GM19023 (cell line): ENCODE results near the gene PROX1.

ENCODE experiments used
- ATAC-seq: cut with Tn5 transposase; IDR thresholded peaks from one replicate; pipeline ENCODE4 v1.9.1; 2021; ENCODE audit warnings: mild to moderate bottlenecking, moderate library complexity; ENCODE audit not compliant: unreplicated experiment

PROX1 gene

DNA sequence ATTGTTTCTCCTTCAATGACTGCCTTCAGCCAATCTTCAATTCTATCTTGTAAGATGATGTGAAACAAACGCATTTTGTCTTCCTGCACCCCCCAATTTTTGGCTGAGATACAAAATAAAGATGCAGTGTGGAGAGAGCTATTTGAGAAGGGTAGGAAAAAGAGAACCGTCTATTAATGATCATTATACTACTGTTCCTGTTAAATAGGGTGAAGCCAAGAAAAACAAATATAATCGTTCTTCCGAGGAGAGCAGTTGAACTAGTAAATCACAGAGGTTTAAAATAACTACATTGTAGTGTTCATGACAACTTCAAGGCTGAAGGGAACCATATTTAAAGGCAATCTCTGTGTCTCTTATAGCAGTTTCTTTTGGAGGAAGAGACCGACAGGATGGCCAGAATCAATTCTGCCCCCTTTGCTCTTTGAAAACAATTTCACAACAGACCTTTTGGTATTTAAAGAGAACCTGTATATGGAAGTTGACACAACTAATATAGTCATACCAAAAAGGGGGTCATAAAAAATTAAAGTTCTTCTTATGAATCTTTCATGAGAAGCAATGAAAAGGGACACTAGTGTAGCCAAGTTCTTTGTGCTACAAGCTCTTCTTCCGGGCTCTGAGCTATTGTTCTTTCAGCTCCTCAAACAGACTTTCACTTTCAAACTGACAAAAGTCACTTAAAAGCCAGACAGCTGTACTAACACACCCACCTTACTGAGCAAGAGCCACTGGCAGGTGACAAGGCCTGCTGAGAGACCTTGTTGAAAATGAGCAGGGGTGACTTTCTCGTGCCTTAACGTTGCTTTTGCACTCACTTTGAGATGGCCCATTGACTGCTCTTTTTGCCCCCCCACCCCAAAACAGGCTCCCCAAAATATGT lies 30.9 kb downstream of the PROX1 start:
- ATAC-seq, result no peak

- no peak for ATAC-seq
Observed at GRCh38 chr1:214019499-214019898, 31.7 kb downstream of the PROX1 start.

DNA sequence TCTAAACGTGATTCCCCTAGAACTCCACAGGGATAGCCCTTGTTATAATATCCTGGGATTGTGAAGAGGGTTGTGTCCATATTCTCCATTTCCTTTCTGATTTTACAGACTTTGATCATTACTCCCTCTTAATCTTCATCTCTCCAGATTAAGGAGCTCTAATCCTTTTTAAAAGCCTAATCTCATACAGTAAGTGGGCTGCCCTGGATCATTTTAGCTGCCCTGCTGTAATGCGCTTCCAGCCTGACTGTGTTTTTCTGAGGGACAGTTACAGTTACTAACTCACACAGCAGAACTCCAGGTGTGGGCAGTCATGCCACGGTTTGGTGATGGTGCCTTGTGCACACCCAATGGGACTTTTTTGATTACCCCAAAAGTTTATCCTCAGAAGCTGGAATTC lies 33.5 kb downstream of the PROX1 start:
- ATAC-seq, result no peak

GRCh38 chr1:214022229-214022791 lies 34.5 kb downstream of the PROX1 start:
- ATAC-seq, result no peak

DNA sequence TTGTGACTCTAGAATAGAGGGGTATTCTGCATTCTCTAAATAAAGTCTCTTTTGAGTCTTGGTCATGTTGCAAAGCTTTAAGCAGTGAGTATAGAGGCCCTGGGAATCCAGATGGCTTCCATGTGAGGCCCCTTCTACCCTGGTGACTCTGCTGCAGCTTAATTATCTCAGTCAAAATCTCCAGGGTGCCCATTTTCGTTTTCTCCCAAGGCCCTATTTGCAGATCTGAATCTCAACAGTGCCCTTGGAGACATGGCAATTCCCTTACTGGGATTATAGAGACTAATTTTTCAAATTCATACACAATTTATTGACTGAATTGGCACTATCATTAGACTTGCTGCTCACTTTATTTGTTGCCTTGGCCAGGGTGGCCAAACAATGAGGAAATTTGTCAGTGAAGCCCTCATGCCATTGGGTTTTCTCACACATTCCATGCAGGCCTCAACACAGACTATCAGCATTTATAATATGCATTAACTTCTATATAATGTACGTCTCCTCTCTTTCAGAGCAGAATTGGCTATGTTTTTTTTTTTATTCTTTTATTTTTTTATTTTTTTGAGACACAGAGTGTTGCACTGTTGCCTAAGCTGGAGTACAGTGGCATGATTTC lies 35.1 kb downstream of the PROX1 start:
- ATAC-seq, result no peak

DNA sequence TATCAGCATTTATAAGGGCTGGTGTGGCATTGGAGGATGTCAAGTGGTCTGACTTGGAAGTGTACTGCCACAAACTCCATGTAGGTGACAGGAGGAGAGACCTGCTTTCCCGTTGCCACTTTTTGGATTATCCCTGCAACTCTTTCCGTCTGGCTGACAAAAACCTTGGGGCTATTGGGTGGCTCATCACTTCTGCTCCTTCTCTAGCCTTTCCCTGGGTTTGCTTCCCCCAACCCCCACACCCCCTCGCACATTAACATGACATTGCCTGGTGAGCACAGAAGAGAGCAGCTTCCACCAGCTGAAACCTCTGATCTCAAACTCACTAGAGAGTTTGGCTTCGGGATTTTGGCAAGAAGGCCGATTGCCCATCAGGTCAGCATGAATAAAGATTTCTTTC lies 39.2 kb downstream of the PROX1 start:
- ATAC-seq, result no peak

DNA sequence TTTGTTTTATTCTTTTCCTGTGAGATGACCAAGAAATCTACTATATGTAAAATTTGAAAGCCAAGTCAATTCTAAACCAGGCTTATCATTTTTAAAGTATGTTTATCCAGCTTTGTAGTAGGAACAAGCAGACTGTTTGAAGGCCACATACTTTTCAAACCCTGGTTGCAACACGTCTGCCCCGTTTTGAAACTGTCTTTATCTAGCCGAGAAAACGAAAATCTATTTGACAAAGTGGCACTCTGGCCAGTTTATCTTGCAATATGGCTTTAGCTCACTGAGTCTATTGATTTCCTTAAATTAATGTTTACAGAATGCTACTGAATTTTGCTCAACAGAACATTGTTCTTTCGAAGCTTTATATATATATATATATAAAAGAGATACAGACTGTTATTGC lies 39.7 kb downstream of the PROX1 start:
- ATAC-seq, result no peak

- no peak for ATAC-seq
Observed at GRCh38 chr1:214028095-214028494, 40.3 kb downstream of the PROX1 start.

- no peak for ATAC-seq
Observed at GRCh38 chr1:214028649-214029406, 41.1 kb downstream of the PROX1 start.

DNA sequence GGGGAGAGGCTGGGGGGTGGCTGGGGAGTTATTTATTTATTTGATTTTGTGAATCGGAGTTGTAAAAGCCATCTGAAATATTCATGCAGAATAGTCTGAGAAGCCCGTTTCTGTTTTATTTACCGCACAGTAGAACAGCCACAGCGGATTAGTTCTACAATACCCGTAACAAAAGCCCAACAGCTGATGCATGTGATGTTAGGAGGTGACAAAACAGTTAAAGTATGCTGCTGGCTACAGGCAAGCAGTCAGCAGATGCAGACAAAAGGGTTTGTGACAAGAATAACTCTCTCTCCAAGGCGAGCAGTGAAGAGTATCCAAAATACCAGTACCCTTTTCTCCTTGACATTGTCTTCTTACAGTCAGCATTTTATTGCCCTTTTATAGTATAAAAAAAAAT lies 42.0 kb downstream of the PROX1 start:
- no peak for ATAC-seq

DNA sequence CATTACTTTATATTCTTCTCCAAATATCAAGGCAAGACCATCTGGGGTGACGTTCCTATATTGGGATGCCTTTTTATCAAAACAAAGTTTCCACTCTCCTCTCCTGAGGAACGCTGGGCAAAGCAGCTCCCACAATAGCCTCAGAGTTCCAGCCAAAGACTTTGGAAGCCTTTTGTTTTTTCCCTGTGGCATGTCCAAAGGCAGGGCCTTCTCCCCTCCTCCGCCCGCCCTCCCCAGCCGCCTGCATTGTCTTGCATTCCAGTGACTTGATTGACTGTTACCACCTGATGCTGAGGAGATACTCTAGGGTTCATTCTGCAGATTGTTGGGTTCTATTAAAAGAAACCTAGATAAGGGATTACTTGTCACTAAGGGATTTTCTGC lies 43.5 kb downstream of the PROX1 start:
- no peak for ATAC-seq

- no peak for ATAC-seq
Observed at GRCh38 chr1:214037468-214037867, 49.7 kb downstream of the PROX1 start.

GRCh38 chr1:214039394-214040018 lies 51.7 kb downstream of the PROX1 start:
- ATAC-seq, result no peak

- ATAC-seq, result no peak
Observed at GRCh38 chr1:214043167-214043566, 55.4 kb downstream of the PROX1 start.

- ATAC-seq, result no peak
Observed at GRCh38 chr1:214044438-214045214, 56.9 kb downstream of the PROX1 start.

- no peak for ATAC-seq
Observed at GRCh38 chr1:214050513-214051401, 63.0 kb downstream of the PROX1 start.

DNA sequence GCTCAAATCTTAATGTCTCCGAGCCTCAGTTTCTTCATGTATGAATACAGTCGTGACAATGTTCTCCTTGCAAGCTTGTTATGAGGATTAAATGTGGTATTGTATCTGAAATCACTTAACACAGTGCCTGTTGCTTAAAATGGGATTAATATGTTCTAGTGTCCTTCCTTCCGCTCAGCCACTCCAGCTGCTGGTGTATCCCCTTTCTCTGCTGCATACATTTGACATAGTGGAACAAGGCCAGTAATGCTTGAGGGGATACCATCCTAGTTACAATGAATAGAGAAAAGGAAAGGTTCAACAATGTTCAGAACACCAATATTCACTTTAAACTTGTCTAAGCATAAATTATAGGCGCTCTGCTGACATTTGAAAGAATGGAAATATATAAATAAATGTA lies 64.0 kb downstream of the PROX1 start:
- ATAC-seq, result no peak

DNA sequence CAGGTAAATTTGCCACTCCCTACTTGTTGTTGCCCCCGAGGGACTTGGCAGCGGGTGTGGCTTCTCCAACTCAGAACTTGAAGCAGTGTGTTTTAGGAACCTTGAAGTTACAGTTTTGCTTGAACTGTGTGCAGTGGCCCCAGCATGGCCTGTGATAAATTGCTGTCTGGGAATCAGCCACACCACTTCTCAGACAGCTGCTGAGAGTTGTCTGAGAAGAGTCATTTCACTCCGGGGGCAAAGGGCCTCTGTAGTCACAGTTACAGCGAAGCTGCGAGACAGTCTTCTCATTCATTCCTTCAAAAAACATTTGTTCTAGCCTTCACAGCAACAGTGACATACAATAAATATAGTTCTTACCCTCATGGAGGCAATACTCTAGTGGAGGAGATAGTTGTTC lies 70.3 kb downstream of the PROX1 start:
- ATAC-seq, result no peak

DNA sequence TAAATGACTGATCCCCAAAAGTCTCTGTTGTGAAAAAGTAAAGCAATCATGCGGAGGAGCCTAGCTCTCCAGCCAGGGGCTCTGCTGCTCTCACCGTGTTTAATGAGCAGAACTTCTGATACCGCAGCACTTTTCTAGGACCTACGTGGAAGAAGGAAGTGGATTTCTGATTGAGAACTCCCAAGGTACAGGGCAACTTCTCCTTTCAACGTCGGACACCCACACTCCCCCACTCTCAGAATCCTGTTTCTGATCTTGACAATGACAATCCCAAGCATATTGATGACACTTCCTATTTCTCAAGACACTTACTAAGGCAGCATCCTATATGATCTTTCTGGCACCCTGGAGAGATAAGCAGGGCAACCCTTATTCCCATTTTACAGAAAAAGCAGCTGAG lies 78.4 kb downstream of the PROX1 start:
- ATAC-seq, result no peak
